ENCODE data around the gene KRTAP10-5.
"Not testable (repeated sequence)": the region's sequence is repeated elsewhere in the genome, so short reads cannot be mapped to it uniquely, and the experiment has no call there.

KRTAP10-5 gene

GRCh38 chr21:44590897-44591800 is 10.7 kb upstream of the KRTAP10-5 start:
- DNase-seq, result not testable (repeated sequence)

- no peak for DNase-seq
These were observed 9.9 kb upstream of the KRTAP10-5 start for GRCh38 chr21:44590311-44590721.

DNA sequence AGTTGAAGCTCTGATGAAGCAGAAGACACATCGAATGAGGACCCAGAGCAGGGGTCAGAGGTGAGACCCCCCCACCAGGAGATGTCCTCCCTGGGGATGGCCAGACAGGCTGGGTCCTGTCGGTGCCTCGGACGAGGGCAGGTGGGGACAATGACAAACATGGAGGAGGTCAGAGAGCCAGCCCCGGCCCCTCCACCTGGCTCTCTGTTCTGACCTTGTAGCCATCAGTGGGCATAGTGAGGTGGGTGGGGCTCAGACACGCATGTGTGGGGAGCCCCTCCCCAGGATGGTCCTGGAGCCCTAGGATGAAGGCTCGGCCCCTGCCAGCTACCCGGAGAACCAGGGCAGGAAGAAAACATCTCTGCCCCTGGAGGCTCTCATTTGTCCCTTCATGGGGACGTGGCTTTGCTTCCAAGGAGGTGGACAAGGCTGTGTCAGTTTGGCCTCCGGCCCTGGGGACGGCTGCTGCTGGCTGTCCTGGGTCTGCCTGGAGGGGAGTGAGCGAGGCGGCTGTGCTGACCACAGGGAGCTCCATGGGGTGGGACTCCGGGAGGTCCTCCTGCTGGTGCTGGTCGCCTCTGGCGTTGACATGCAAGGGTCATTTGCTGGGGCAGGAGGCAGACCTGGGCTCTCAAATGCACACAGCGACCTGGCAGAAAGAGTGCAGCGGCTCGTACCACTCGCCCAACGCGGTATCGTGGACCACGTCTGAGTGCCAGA is 9.3 kb upstream of the KRTAP10-5 start:
- no peak for DNase-seq

DNA sequence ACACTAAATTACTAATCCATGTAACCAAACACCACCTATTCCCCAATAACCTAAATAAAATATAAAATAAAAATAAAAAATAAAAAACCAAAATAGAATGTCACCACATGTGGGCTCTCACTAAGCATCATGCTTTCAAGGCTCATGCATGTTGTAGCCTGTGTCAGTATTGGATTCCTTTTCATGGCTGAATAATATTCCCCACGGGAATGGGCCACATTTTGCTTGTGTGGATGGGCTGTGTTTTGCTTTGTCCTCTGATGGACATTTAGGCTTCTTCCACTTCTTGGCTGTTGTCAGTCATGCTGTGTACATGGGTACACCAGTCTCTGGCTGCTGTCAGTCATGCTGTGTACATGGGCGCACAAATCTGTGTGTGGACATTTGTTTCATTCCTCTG is 8.7 kb upstream of the KRTAP10-5 start:
- DNase-seq, result no peak

- no peak for DNase-seq
These were observed 5.5 kb upstream of the KRTAP10-5 start for GRCh38 chr21:44585892-44586291.

GRCh38 chr21:44583800-44584147 is 3.4 kb upstream of the KRTAP10-5 start:
- DNase-seq, result no peak

- no peak for DNase-seq
These were observed 2.8 kb upstream of the KRTAP10-5 start for GRCh38 chr21:44583089-44583799.

DNA sequence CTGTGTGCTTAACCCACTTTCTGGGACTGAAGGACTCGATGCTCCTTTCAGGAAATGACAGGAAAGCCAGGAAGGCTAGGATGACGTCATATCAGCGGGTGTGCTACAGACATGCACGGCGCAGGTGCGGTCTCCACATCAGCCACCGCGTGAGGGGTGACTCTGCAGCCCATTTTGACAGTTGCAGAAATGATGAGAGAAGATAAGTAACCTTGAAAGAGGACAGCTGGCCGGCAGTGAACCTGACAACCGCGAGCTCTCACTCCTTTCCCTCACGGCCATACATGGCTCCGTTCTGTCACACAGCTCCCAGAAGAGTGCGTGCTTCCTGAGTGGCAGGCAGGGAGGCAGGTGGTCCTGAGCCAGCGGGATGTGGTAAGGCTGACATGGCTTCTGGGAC is 1.7 kb upstream of the KRTAP10-5 start:
- no peak for DNase-seq

- DNase-seq, result no peak
These were observed 754 bp upstream of the KRTAP10-5 start for GRCh38 chr21:44581158-44581557.

- DNase-seq, result no peak
These were observed 615 bp downstream of the KRTAP10-5 start for GRCh38 chr21:44579833-44580144.

DNA sequence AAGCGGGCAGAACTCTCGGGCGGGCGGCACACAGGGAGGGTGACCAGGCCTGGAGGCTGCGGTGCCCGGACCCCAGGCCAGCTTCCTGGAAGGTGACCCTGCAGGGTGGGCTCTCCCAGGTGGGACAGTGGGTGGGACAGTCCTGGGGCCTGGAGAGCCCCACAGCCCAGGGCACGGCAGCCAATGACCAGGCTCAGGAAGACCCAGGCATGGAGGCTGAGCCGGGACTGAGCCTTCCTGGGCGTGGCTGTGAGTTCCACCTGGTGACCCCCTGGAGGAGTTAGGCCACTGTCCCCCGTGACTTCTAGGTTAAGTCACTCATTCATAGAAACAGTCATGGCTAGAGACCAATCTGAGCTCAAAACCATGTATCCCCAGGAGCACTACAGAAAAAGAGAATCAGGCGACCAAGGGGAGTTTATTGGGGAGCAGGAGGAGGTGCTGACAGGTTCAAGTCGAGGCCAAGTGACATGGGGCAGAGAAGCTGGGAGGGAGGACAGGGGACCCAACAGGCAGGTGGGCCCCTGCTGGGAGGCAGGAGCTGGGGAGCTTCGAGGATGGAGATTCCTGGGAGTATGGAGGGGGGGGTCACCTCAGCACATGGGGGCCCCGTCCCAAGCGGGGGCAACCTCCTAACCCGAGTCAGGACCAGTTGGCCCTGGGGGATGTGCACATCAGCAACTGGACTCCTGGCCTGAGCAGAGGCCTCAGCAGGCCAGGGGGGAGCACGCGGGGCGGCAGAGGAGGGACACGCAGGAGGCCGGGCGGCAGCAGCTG is 1.2 kb downstream of the KRTAP10-5 start:
- no peak for DNase-seq

- no peak for DNase-seq
These were observed 1.9 kb downstream of the KRTAP10-5 start for GRCh38 chr21:44578371-44579055.

- DNase-seq, result no peak
These were observed 4.4 kb downstream of the KRTAP10-5 start for GRCh38 chr21:44576025-44576420.

- no peak for DNase-seq
These were observed 4.9 kb downstream of the KRTAP10-5 start for GRCh38 chr21:44575307-44576024.

DNA sequence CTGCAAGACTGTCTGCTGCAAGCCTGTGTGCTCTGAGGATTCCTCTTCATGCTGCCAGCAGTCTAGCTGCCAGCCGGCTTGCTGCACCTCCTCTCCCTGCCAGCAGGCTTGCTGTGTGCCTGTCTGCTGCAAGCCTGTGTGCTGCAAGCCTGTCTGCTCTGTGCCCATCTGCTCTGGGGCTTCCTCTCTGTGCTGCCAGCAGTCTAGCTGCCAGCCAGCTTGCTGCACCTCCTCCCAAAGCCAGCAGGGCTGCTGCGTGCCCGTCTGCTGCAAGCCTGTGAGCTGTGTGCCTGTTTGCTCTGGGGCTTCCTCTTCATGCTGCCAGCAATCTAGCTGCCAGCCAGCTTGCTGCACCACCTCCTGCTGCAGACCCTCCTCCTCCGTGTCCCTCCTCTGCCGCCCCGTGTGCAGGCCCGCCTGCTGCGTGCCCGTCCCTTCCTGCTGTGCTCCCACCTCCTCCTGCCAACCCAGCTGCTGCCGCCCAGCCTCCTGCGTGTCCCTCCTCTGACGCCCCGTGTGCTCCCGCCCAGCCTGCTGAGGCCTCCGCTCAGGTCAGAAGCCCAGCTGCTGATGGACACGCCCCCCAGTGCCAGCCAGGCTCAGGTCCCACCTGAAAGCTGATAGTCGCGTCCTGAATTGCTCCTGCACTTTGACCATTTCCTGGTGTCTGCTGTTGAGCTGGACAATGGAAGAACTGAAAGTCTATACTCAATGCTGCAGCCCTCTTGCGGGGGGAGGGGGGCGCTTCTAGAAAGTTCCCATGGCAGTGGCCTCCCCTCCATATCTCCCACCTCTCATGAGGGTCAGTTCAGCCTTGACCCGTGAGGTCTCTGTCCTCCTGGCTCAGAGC is 5.7 kb downstream of the KRTAP10-5 start:
- DNase-seq, result no peak

GRCh38 chr21:44573630-44574456 is 6.6 kb downstream of the KRTAP10-5 start, which contains the start of gene KRTAP10-4:
Gene KRTAP10-4, plus strand, starts transcription at chr21:44573729. Its CDS starts 30 bp downstream, at chr21:44573759.
- not testable (repeated sequence) for DNase-seq

GRCh38 chr21:44572959-44573583 is 7.3 kb downstream of the KRTAP10-5 start:
- no peak for DNase-seq

GRCh38 chr21:44571844-44572782 is 8.3 kb downstream of the KRTAP10-5 start:
- no peak for DNase-seq

Data from effector CD8-positive, alpha-beta T cell (primary cell).